ENCODE measurements around the gene SDCCAG8.

SDCCAG8 gene

DNA sequence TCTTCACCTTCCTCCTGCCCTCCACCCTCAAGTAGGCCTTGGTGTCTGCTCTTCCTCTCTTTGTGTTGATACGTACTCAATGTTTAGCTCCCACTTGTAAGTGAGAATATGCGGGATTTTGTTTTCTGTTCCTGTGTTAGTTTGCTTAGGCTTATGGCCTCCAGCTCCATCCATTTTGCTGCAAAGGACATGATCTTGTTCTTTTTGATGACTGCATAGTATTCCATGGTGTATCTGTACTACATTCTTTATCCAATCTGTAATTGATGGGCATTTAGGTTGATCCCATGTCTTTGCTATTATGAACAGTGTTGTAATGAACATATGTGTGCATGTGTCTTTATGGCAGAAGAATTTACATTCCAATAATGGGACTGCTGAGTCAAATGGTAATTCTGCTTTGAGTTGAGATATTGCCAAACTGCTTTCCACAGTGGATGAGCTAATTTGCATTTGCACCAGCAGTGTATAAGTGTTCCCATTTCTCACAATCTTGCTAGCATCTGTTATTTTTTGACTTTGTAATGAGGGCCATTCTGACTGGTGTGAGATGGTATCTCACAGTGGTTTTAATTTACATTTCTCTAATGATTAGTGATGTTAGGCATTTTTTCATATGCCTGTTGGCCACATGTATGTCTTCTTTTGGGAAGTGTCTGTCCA is 272.7 kb downstream of the SDCCAG8 start:
- no peaks in the 10 kb centered on the region for H3K4me1 ChIP-seq (ENCODE audit: control insufficient read depth, insufficient read depth, low read length)
- H3K27ac ChIP-seq (ENCODE audit: low read depth, low read length) = no peak overlapping the region
- H3K4me3 ChIP-seq (ENCODE audit: low read depth, low read length) = no peak overlapping the region
- no peaks in the 10 kb centered on the region for H3K9me3 ChIP-seq (ENCODE audit: control insufficient read depth, insufficient read depth, low read length)
- H3K9ac ChIP-seq (ENCODE audit: low read depth, low read length) = no peak overlapping the region
- H3K36me3 ChIP-seq (ENCODE audit: control insufficient read depth, insufficient read depth, low read length) = no peaks in the 10 kb centered on the region
- no peaks in the 10 kb centered on the region for H3K27me3 ChIP-seq (ENCODE audit: control insufficient read depth, insufficient read depth, low read length)

DNA sequence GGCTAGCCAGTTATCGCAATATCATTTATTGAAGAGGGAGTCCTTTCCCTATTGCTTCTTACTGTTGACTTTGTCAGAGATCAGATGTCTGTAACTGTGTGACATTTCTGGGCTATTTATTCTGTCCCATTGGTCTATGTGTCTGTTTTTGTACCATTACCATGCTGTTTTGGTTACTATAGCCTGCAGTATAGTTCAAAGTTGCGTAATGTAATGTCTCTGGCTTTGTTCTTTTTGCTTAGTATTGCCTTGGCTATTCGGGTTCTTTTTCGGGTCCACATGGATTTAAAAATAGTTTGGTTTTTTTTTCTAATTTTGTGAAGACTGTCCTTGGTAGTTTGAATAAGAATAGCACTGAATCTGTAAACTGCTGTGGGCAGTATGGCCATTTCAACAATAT is 273.7 kb downstream of the SDCCAG8 start:
- H3K9me3 ChIP-seq (ENCODE audit: control insufficient read depth, insufficient read depth, low read length) = no peaks in the 10 kb centered on the region
- no peaks in the 10 kb centered on the region for H3K27me3 ChIP-seq (ENCODE audit: control insufficient read depth, insufficient read depth, low read length)
- H3K36me3 ChIP-seq (ENCODE audit: control insufficient read depth, insufficient read depth, low read length) = no peaks in the 10 kb centered on the region
- H3K27ac ChIP-seq (ENCODE audit: low read depth, low read length) = no peak overlapping the region
- H3K4me1 ChIP-seq (ENCODE audit: control insufficient read depth, insufficient read depth, low read length) = no peaks in the 10 kb centered on the region
- H3K4me3 ChIP-seq (ENCODE audit: low read depth, low read length) = no peak overlapping the region
- no peak overlapping the region for H3K9ac ChIP-seq (ENCODE audit: low read depth, low read length)

DNA sequence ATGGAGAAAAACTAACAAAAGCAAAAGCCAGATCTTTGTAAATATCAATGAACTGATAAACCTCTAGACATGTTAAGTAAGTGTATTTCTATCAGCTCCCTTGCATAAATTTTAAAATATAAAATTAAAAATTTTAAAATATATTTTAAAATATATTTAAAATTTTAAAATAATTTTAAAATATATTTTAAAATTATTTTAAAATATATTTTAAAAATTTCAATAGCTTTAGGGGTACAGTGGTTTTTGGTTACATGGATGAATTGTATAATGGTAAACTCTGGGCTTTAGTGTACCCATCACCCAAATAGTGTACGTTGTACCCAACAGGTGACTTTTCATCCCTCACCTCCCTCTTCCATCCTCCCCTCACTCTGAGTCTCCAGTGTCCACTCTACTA is 279.2 kb downstream of the SDCCAG8 start:
- no peak overlapping the region for H3K27ac ChIP-seq (ENCODE audit: low read depth, low read length)

DNA sequence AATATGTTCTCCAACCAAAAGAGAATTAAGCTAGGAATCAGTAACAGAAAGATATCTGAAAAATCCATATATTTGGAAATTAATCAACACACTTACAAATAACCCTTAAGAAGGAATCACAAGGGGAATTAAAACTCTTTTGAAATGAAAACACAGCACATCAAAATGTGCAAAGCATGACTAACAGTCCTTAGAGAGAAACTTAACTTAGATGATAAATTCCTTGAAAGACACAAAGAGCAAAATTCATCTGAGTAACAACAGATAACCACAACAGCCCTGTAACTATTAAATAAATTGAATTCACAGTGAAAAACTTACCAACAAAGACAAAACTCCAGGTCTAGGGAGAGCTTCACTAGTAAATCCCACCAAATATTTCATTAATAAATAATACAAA is 283.8 kb downstream of the SDCCAG8 start:
- peaks cover 14% of the 10 kb centered on the region; the same call in 1 of the 2 replicates for H3K4me1 ChIP-seq (ENCODE audit: control insufficient read depth, insufficient read depth, low read length)
- no peak overlapping the region for H3K4me3 ChIP-seq (ENCODE audit: low read depth, low read length)
- no peaks in the 10 kb centered on the region for H3K27me3 ChIP-seq (ENCODE audit: control insufficient read depth, insufficient read depth, low read length)
- H3K9me3 ChIP-seq (ENCODE audit: control insufficient read depth, insufficient read depth, low read length) = no peaks in the 10 kb centered on the region
- H3K27ac ChIP-seq (ENCODE audit: low read depth, low read length) = no peak overlapping the region
- no peak overlapping the region for H3K9ac ChIP-seq (ENCODE audit: low read depth, low read length)
- H3K36me3 ChIP-seq (ENCODE audit: control insufficient read depth, insufficient read depth, low read length) = no peaks in the 10 kb centered on the region

More for the DNA sequence above, 279.2 kb downstream of the SDCCAG8 start:
- peaks cover 7% of the 10 kb centered on the region; the same call in 1 of the 2 replicates for H3K4me1 ChIP-seq (ENCODE audit: control insufficient read depth, insufficient read depth, low read length)
- H3K9ac ChIP-seq (ENCODE audit: low read depth, low read length) = no peak overlapping the region
- no peak overlapping the region for H3K4me3 ChIP-seq (ENCODE audit: low read depth, low read length)
- H3K9me3 ChIP-seq (ENCODE audit: control insufficient read depth, insufficient read depth, low read length) = no peaks in the 10 kb centered on the region
- no peaks in the 10 kb centered on the region for H3K27me3 ChIP-seq (ENCODE audit: control insufficient read depth, insufficient read depth, low read length)
- no peaks in the 10 kb centered on the region for H3K36me3 ChIP-seq (ENCODE audit: control insufficient read depth, insufficient read depth, low read length)

GRCh38 chr1:243542739-243543415 is 287.0 kb downstream of the SDCCAG8 start:
- Histone ChIP-seq H3K4me1 (ENCODE audit: control insufficient read depth, insufficient read depth, low read length) (peaks cover 14% of the 10 kb centered on the region; the same call in 1 of the 2 replicates), H3K9ac (ENCODE audit: low read depth, low read length) (no peak overlapping the region), H3K36me3 (ENCODE audit: control insufficient read depth, insufficient read depth, low read length) (no peaks in the 10 kb centered on the region), H3K4me3 (ENCODE audit: low read depth, low read length) (no peak overlapping the region), H3K27me3 (ENCODE audit: control insufficient read depth, insufficient read depth, low read length) (no peaks in the 10 kb centered on the region), H3K27ac (ENCODE audit: low read depth, low read length) (no peak overlapping the region), H3K9me3 (ENCODE audit: control insufficient read depth, insufficient read depth, low read length) (no peaks in the 10 kb centered on the region)

GRCh38 chr1:243543501-243543900 is 287.7 kb downstream of the SDCCAG8 start:
- H3K27me3 ChIP-seq (ENCODE audit: control insufficient read depth, insufficient read depth, low read length) = no peaks in the 10 kb centered on the region
- no peak overlapping the region for H3K27ac ChIP-seq (ENCODE audit: low read depth, low read length)
- H3K4me3 ChIP-seq (ENCODE audit: low read depth, low read length) = no peak overlapping the region
- H3K9ac ChIP-seq (ENCODE audit: low read depth, low read length) = no peak overlapping the region
- H3K4me1 ChIP-seq (ENCODE audit: control insufficient read depth, insufficient read depth, low read length) = peaks cover 14% of the 10 kb centered on the region; the same call in 1 of the 2 replicates
- no peaks in the 10 kb centered on the region for H3K9me3 ChIP-seq (ENCODE audit: control insufficient read depth, insufficient read depth, low read length)
- no peaks in the 10 kb centered on the region for H3K36me3 ChIP-seq (ENCODE audit: control insufficient read depth, insufficient read depth, low read length)

GRCh38 chr1:243546457-243546856 is 290.6 kb downstream of the SDCCAG8 start:
- H3K4me1 ChIP-seq (ENCODE audit: control insufficient read depth, insufficient read depth, low read length) = peaks cover 2% of the 10 kb centered on the region; the same call in 1 of the 2 replicates
- no peak overlapping the region for H3K9ac ChIP-seq (ENCODE audit: low read depth, low read length)
- no peaks in the 10 kb centered on the region for H3K9me3 ChIP-seq (ENCODE audit: control insufficient read depth, insufficient read depth, low read length)
- no peaks in the 10 kb centered on the region for H3K27me3 ChIP-seq (ENCODE audit: control insufficient read depth, insufficient read depth, low read length)
- H3K4me3 ChIP-seq (ENCODE audit: low read depth, low read length) = no peak overlapping the region
- no peaks in the 10 kb centered on the region for H3K36me3 ChIP-seq (ENCODE audit: control insufficient read depth, insufficient read depth, low read length)
- no peak overlapping the region for H3K27ac ChIP-seq (ENCODE audit: low read depth, low read length)

GRCh38 chr1:243547891-243548290 is 292.1 kb downstream of the SDCCAG8 start:
- Histone ChIP-seq H3K27me3 (ENCODE audit: control insufficient read depth, insufficient read depth, low read length) (no peaks in the 10 kb centered on the region), H3K4me3 (ENCODE audit: low read depth, low read length) (no peak overlapping the region), H3K9me3 (ENCODE audit: control insufficient read depth, insufficient read depth, low read length) (no peaks in the 10 kb centered on the region), H3K36me3 (ENCODE audit: control insufficient read depth, insufficient read depth, low read length) (no peaks in the 10 kb centered on the region), H3K27ac (ENCODE audit: low read depth, low read length) (no peak overlapping the region), H3K9ac (ENCODE audit: low read depth, low read length) (no peak overlapping the region), H3K4me1 (ENCODE audit: control insufficient read depth, insufficient read depth, low read length) (no peaks in the 10 kb centered on the region)

DNA sequence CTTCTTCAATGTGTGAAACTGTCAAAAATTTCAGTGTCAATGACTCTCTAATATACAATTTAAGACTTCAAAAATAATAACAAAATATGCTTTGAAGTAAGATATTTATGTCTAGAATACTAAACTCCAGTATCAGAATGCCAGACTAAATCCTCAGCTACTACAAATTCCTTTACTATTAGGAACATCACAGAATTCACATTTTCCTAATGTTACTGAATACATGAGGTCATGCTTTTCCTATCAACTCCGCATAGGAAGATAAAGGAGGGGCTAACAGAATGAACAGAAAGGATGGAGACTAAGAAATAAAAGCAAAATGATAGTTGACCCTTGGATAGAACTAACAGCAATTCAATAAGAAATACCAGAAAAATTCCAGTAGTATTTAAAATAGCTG is 292.7 kb downstream of the SDCCAG8 start:
- Histone ChIP-seq H3K36me3 (ENCODE audit: control insufficient read depth, insufficient read depth, low read length) (no peaks in the 10 kb centered on the region), H3K9ac (ENCODE audit: low read depth, low read length) (no peak overlapping the region), H3K4me3 (ENCODE audit: low read depth, low read length) (no peak overlapping the region), H3K4me1 (ENCODE audit: control insufficient read depth, insufficient read depth, low read length) (no peaks in the 10 kb centered on the region), H3K27me3 (ENCODE audit: control insufficient read depth, insufficient read depth, low read length) (no peaks in the 10 kb centered on the region), H3K9me3 (ENCODE audit: control insufficient read depth, insufficient read depth, low read length) (no peaks in the 10 kb centered on the region), H3K27ac (ENCODE audit: low read depth, low read length) (no peak overlapping the region)

- Histone ChIP-seq H3K9ac (ENCODE audit: low read depth, low read length) (no peak overlapping the region), H3K4me3 (ENCODE audit: low read depth, low read length) (no peak overlapping the region), H3K4me1 (ENCODE audit: control insufficient read depth, insufficient read depth, low read length) (no peaks in the 10 kb centered on the region), H3K27me3 (ENCODE audit: control insufficient read depth, insufficient read depth, low read length) (no peaks in the 10 kb centered on the region), H3K9me3 (ENCODE audit: control insufficient read depth, insufficient read depth, low read length) (no peaks in the 10 kb centered on the region), H3K36me3 (ENCODE audit: control insufficient read depth, insufficient read depth, low read length) (no peaks in the 10 kb centered on the region), H3K27ac (ENCODE audit: low read depth, low read length) (no peak overlapping the region)
Measured at GRCh38 chr1:243549108-243549507, 293.3 kb downstream of the SDCCAG8 start.

Data from HUES48 (cell line).